GM12892 (cell line): Measurements from ENCODE around the gene LRRC27.

Experiments used
- POLR2A ChIP-seq: IDR thresholded peaks from 2 replicates; pipeline ENCODE4 v1.6.1; 2011; ENCODE audit warnings: low read depth, low read length, control low read depth
- POLR2AphosphoS5 ChIP-seq: IDR thresholded peaks from 2 replicates; pipeline ENCODE4 v1.6.1; 2011; ENCODE audit warnings: low read depth, low read length, control low read depth

DNA sequence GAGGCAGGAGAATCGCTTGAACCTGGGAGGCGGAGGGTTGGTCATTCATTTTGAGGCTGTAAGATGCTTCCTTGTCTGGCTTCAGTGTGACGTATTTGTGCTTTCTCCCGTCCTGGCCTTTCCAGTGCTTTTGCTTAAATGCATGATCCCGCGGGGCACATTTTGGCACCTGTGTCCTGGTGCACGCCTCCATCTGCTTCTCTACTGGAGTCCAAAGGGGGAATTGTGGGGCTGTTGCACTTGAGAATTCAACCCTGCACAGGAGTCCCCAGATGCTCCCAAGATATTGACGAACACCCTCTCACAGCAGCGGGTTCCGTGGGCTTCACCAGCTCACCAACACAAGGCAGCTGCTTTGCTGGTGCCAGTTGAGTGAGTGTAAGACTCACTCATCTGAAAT, 10.3 kb upstream of the LRRC27 start:
- TF ChIP-seq POLR2AphosphoS5 (no peak), POLR2A (no peak)
